Hepatocyte (in vitro differentiated cells): ENCODE data around the gene CDKL5. TPM values are rescaled to one million over a fixed set of nuclear protein-coding genes. Genes with fewer than 3 reads are reported as not detected.

Experiments used
- DNase-seq: peaks from one replicate; pipeline ENCODE4 v3.0.0-alpha.2; 2016; ENCODE audit warnings: low spot score
- H2AFZ ChIP-seq: fragments of 200-600 bp; sonication (generic); 2 replicates; pipeline ENCODE4 v1.6.0; 2016; ENCODE audit warnings: antibody characterized with exemption, mild to moderate bottlenecking
- H3K27ac ChIP-seq: fragments of 200-600 bp; sonication (generic); 2 replicates; pipeline ENCODE4 v1.5.1; 2016; ENCODE audit warnings: mild to moderate bottlenecking
- H3K27me3 ChIP-seq: fragments of 200-600 bp; sonication (generic); 2 replicates; pipeline ENCODE4 v1.6.1; 2016
- H3K36me3 ChIP-seq: fragments of 200-600 bp; sonication (generic); replicated peaks from 2 replicates; pipeline ENCODE4 v1.5.1; 2016; ENCODE audit warnings: low read depth; ENCODE audit not compliant: insufficient read depth
- H3K4me1 ChIP-seq: fragments of 200-600 bp; sonication (generic); 2 replicates; pipeline ENCODE4 v1.5.1; 2016; ENCODE audit warnings: mild to moderate bottlenecking, moderate library complexity; ENCODE audit not compliant: insufficient read depth
- H3K4me2 ChIP-seq: fragments of 200-600 bp; sonication (generic); 2 replicates; pipeline ENCODE4 v1.6.0; 2016
- H3K4me3 ChIP-seq: fragments of 200-600 bp; sonication (generic); 2 replicates; pipeline ENCODE4 v1.5.1; 2016; ENCODE audit warnings: mild to moderate bottlenecking
- H3K79me2 ChIP-seq: fragments of 200-600 bp; sonication (generic); 2 replicates; pipeline ENCODE4 v1.6.0; 2017; ENCODE audit warnings: mild to moderate bottlenecking
- H3K9me2 ChIP-seq: fragments of 200-600 bp; sonication (generic); replicated peaks from 2 replicates; pipeline ENCODE4 v1.6.0; 2017; ENCODE audit warnings: mild to moderate bottlenecking; ENCODE audit not compliant: insufficient read depth
- H3K9me3 ChIP-seq: fragments of 200-600 bp; sonication (generic); 2 replicates; pipeline ENCODE4 v1.5.1; 2016; ENCODE audit warnings: low read depth, mild to moderate bottlenecking
- H4K20me1 ChIP-seq: fragments of 200-600 bp; sonication (generic); 2 replicates; pipeline ENCODE4 v1.6.0; 2016; ENCODE audit warnings: mild to moderate bottlenecking; ENCODE audit not compliant: insufficient read depth, poor library complexity, severe bottlenecking
- CTCF ChIP-seq: fragments of 200-600 bp; sonication (generic); IDR thresholded peaks from 2 replicates; pipeline ENCODE4 v1.5.1; 2016; ENCODE audit warnings: antibody characterized with exemption, mild to moderate bottlenecking; ENCODE audit not compliant: poor library complexity
- EZH2 ChIP-seq: fragments of 200-600 bp; sonication (generic); IDR thresholded peaks from 2 replicates; pipeline ENCODE4 v1.6.1; 2016; ENCODE audit warnings: antibody characterized with exemption, mild to moderate bottlenecking, borderline replicate concordance
- EZH2phosphoT487 ChIP-seq: fragments of 200-600 bp; sonication (generic); IDR thresholded peaks from one replicate; pipeline ENCODE4 v1.6.1; 2018; ENCODE audit warnings: antibody characterized with exemption, mild to moderate bottlenecking, low read depth, moderate library complexity; ENCODE audit not compliant: unreplicated experiment, severe bottlenecking
- WGBS: methylation state at CpG from one replicate; pipeline ENCODE4 v1.1.6; 2016; ENCODE audit warnings: low lambda C conversion rate; ENCODE audit errors: missing lambda C conversion rate; 5-methylcytosine and 5-hydroxymethylcytosine counted together
- polyA plus RNA-seq: library from polyadenylated mRNA; unstranded; fragments of >200 nt; fragmentation: Nextera tagmentation; extraction: Ambion mirVana; gene quantifications from 2 replicates; pipeline ENCODE4 v1.2.1, GENCODE V29; 2016
- total RNA-seq: library from RNA; depleted of rRNA; stranded (reverse); fragments of >200 nt; gene quantifications from 2 replicates; pipeline ENCODE4 v1.2.3, GENCODE V29; 2014

The CDKL5 gene
- total and polyA plus RNA-seq, 2 experiments from 2014 or later: 6.5 to 17.7 TPM

DNA sequence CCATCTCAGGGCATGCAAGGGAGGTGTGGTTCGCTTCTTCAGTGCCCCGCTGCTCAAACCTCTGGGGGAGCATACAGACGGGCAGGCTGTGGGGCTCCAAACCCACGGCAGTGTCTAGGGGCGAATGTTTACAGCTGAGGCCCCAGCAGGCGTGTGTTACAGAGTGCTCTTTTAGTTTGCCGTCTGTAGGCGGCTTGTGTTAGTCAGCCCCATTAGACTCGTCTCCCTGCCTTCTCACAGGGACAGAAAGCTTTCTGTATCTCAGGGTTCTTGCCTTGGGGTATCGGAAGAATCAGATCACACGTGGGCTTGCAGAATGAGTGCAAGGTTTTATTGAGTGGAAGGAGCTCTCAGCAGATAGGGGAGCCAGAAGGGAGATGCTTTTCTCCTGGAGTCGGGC lies 235.9 kb downstream of the CDKL5 start:
- no peak overlapping the region for H3K27ac ChIP-seq
- no peaks in the 10 kb centered on the region for H3K4me1 ChIP-seq
- no peaks in the 10 kb centered on the region for H3K9me2 ChIP-seq
- H3K9me3 ChIP-seq: no peaks in the 10 kb centered on the region
- TF ChIP-seq EZH2phosphoT487: no peak
- no peak for TF ChIP-seq CTCF
- no peak for TF ChIP-seq EZH2
- no peaks in the 10 kb centered on the region for H4K20me1 ChIP-seq
- H3K4me3 ChIP-seq: no peak overlapping the region
- H3K36me3 ChIP-seq: no peaks in the 10 kb centered on the region
- H2AFZ ChIP-seq: no peak overlapping the region
- H3K79me2 ChIP-seq: no peaks in the 10 kb centered on the region
- no peaks in the 10 kb centered on the region for H3K27me3 ChIP-seq
- WGBS: 80% methylated on average over 12 of the region's 12 CpGs
- DNase-seq: no peak
- no peak overlapping the region for H3K4me2 ChIP-seq

DNA sequence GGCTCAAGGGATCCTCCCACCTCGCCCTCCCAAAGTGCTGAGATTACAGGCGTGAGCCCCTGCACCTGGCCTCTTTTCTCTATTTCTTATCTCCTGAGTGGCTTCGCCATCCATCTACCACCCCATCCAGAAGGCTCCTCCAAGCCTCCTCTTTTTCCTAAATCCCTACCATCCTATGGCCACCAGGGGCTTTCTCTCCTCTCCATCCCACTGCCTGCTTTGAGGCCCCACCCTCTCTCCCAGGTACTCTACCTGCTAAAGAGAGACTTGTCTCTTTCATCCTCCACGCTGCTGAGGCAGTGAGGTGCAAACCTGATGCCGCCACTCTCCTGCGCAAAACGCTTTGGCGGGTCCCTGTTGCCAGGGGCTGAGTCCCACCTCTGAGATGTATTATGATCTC lies 239.5 kb downstream of the CDKL5 start:
- 82% methylated on average over 8 of the region's 8 CpGs for WGBS
- H3K27ac ChIP-seq: no peak overlapping the region

DNA sequence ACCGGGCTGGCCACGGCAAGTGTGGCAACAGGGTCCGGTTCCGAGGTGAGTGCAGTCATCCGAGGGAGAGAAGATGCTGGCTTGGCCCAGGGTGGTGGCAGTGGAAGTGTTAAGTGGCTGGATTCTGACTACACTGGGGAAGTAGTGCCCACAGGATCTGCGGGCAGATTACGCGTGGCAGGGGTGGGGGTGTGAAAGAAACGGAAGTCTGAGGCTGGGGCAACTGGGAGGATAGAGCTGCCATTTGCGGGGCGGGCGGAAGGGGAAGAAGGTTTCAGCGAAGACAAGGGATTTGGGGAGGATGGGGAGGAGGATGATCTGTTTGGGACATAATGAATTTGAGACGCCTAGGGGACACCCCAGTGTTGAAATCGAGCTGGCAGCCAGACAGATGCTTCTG lies 241.2 kb downstream of the CDKL5 start:
- Histone ChIP-seq H4K20me1 (no peaks in the 10 kb centered on the region), H3K27me3 (no peaks in the 10 kb centered on the region), H3K4me1 (no peaks in the 10 kb centered on the region), H3K4me3 (no peak overlapping the region), H3K9me3 (no peaks in the 10 kb centered on the region), H2AFZ (no peak overlapping the region), H3K4me2 (no peak overlapping the region), H3K79me2 (no peaks in the 10 kb centered on the region), H3K9me2 (no peaks in the 10 kb centered on the region), H3K27ac (no peak overlapping the region), H3K36me3 (no peaks in the 10 kb centered on the region)
- TF ChIP-seq CTCF: no peak
- no peak for TF ChIP-seq EZH2
- TF ChIP-seq EZH2phosphoT487: no peak
- WGBS: 87% methylated on average over 15 of the region's 15 CpGs
- no peak for DNase-seq

More for the DNA sequence above, 239.5 kb downstream of the CDKL5 start:
- Histone ChIP-seq H4K20me1 (no peaks in the 10 kb centered on the region), H3K4me1 (no peaks in the 10 kb centered on the region), H3K4me2 (no peak overlapping the region), H3K36me3 (no peaks in the 10 kb centered on the region), H3K9me2 (no peaks in the 10 kb centered on the region), H2AFZ (no peak overlapping the region), H3K27me3 (no peaks in the 10 kb centered on the region), H3K9me3 (no peaks in the 10 kb centered on the region), H3K4me3 (no peak overlapping the region), H3K79me2 (no peaks in the 10 kb centered on the region)
- no peak for TF ChIP-seq EZH2phosphoT487
- no peak for TF ChIP-seq EZH2
- TF ChIP-seq CTCF: no peak
- no peak for DNase-seq
